Measurements from ENCODE around the gene SPTSSB.

GRCh38 chr3:161372321-161373260 is 1.3 kb upstream of the SPTSSB start:
- no peak for TF ChIP-seq CTCF (IDR thresholded peaks at IDR 0.05)
- TF ChIP-seq POLR2A (IDR thresholded peaks at IDR 0.05; ENCODE audit: low read length): no peak
- TF ChIP-seq, protein P1, sequence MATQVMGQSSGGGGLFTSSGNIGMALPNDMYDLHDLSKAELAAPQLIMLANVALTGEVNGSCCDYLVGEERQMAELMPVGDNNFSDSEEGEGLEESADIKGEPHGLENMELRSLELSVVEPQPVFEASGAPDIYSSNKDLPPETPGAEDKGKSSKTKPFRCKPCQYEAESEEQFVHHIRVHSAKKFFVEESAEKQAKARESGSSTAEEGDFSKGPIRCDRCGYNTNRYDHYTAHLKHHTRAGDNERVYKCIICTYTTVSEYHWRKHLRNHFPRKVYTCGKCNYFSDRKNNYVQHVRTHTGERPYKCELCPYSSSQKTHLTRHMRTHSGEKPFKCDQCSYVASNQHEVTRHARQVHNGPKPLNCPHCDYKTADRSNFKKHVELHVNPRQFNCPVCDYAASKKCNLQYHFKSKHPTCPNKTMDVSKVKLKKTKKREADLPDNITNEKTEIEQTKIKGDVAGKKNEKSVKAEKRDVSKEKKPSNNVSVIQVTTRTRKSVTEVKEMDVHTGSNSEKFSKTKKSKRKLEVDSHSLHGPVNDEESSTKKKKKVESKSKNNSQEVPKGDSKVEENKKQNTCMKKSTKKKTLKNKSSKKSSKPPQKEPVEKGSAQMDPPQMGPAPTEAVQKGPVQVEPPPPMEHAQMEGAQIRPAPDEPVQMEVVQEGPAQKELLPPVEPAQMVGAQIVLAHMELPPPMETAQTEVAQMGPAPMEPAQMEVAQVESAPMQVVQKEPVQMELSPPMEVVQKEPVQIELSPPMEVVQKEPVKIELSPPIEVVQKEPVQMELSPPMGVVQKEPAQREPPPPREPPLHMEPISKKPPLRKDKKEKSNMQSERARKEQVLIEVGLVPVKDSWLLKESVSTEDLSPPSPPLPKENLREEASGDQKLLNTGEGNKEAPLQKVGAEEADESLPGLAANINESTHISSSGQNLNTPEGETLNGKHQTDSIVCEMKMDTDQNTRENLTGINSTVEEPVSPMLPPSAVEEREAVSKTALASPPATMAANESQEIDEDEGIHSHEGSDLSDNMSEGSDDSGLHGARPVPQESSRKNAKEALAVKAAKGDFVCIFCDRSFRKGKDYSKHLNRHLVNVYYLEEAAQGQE (IDR thresholded peaks at IDR 0.05): no peak
- TF ChIP-seq, protein P2, sequence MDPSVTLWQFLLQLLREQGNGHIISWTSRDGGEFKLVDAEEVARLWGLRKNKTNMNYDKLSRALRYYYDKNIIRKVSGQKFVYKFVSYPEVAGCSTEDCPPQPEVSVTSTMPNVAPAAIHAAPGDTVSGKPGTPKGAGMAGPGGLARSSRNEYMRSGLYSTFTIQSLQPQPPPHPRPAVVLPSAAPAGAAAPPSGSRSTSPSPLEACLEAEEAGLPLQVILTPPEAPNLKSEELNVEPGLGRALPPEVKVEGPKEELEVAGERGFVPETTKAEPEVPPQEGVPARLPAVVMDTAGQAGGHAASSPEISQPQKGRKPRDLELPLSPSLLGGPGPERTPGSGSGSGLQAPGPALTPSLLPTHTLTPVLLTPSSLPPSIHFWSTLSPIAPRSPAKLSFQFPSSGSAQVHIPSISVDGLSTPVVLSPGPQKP (IDR thresholded peaks at IDR 0.05; ENCODE audit: low read depth, low read length): no peak
- no peak for TF ChIP-seq SMC3 (IDR thresholded peaks at IDR 0.05)
- no peak for TF ChIP-seq JUNB (IDR thresholded peaks at IDR 0.05)
- no peak for TF ChIP-seq CHD2 (IDR thresholded peaks at IDR 0.05; ENCODE audit: low read length, partially characterized antibody)
- no peak for TF ChIP-seq RAD21 (conservative IDR thresholded peaks at IDR 0.05 in 1 of 2, IDR thresholded peaks at IDR 0.05 in 1 of 2)
- TF ChIP-seq CHD4 (IDR thresholded peaks at IDR 0.05; ENCODE audit: borderline replicate concordance): no peak
